ENCODE data around the gene ERVW-1. TPM values are rescaled to one million over a fixed set of nuclear protein-coding genes. Genes with fewer than 3 reads are reported as not detected.
"Not testable (repeated sequence)": the region's sequence is repeated elsewhere in the genome, so short reads cannot be mapped to it uniquely, and the experiment has no call there.

ERVW-1 gene
- total and polyA plus RNA-seq, 3 donors from 2014 or later = 7.5 to 17.5 (median 16.5) TPM

- intact Hi-C loops (cut with DNase I; ENCODE audit: low total_unique reads) = no loop called here
- TF ChIP-seq CTCF (IDR thresholded peaks at IDR 0.05) (no peak), POLR2A (IDR thresholded peaks at IDR 0.05) (no peak)
- no peak overlapping the region for H3K4me3 ChIP-seq
- no peaks in the 10 kb centered on the region for H3K9me3 ChIP-seq
- H3K36me3 ChIP-seq (ENCODE audit: low read depth, missing control alignments) = no peaks in the 10 kb centered on the region
- no peak overlapping the region for H3K27ac ChIP-seq
- 76 to 91% methylated on average over 2 of the region's 2 CpGs for WGBS, 2 donors
- no peaks in the 10 kb centered on the region for H3K4me1 ChIP-seq
- H3K27me3 ChIP-seq = no peaks in the 10 kb centered on the region
- no peak for DNase-seq
These were observed 7.6 kb upstream of the ERVW-1 start for GRCh38 chr7:92485267-92485892.

- H3K4me3 ChIP-seq; DNase-seq; H3K4me1 ChIP-seq; intact Hi-C loops (cut with DNase I; ENCODE audit: low total_unique reads); H3K27ac ChIP-seq; H3K27me3 ChIP-seq; H3K36me3 ChIP-seq (ENCODE audit: low read depth, missing control alignments); H3K9me3 ChIP-seq: not testable (repeated sequence)
- WGBS, 2 donors = 94 to 95% methylated on average over 6 of the region's 6 CpGs
These were observed 6.5 kb upstream of the ERVW-1 start for GRCh38 chr7:92484226-92484625.

GRCh38 chr7:92483624-92484023 lies 5.9 kb upstream of the ERVW-1 start:
- H3K27me3 ChIP-seq; intact Hi-C loops (cut with DNase I; ENCODE audit: low total_unique reads); H3K4me3 ChIP-seq; H3K27ac ChIP-seq; H3K4me1 ChIP-seq; DNase-seq; H3K36me3 ChIP-seq (ENCODE audit: low read depth, missing control alignments); H3K9me3 ChIP-seq: not testable (repeated sequence)
- 63 to 85% methylated on average over 6 of the region's 6 CpGs for WGBS, 2 donors

GRCh38 chr7:92479146-92479545 lies 1.4 kb upstream of the ERVW-1 start:
- 93 to 95% methylated on average over 4 of the region's 4 CpGs for WGBS, 2 donors
- H3K27me3 ChIP-seq; H3K36me3 ChIP-seq (ENCODE audit: low read depth, missing control alignments); H3K4me1 ChIP-seq; intact Hi-C loops (cut with DNase I; ENCODE audit: low total_unique reads); H3K27ac ChIP-seq; H3K4me3 ChIP-seq; DNase-seq; H3K9me3 ChIP-seq: not testable (repeated sequence)

- Histone ChIP-seq H3K4me3 (no peak overlapping the region), H3K36me3 (ENCODE audit: low read depth, missing control alignments) (no peaks in the 10 kb centered on the region), H3K4me1 (no peaks in the 10 kb centered on the region), H3K9me3 (no peaks in the 10 kb centered on the region), H3K27ac (no peak overlapping the region), H3K27me3 (no peaks in the 10 kb centered on the region)
- DNase-seq = no peak
- TF ChIP-seq POLR2A (IDR thresholded peaks at IDR 0.05) (no peak), CTCF (IDR thresholded peaks at IDR 0.05) (no peak)
- intact Hi-C loops (cut with DNase I; ENCODE audit: low total_unique reads) = no loop called here
- WGBS, 2 donors = 87 to 91% methylated on average over 4 of the region's 4 CpGs
These were observed 965 bp upstream of the ERVW-1 start for GRCh38 chr7:92478711-92479110.

- no peaks in the 10 kb centered on the region for H3K9me3 ChIP-seq
- intact Hi-C loops (cut with DNase I; ENCODE audit: low total_unique reads) = no loop called here
- H3K27ac ChIP-seq = no peak overlapping the region
- no peak for DNase-seq
- WGBS, 2 donors = 79 to 92% methylated on average over 9 of the region's 9 CpGs
- no peaks in the 10 kb centered on the region for H3K27me3 ChIP-seq
- no peak overlapping the region for H3K4me3 ChIP-seq
- H3K36me3 ChIP-seq (ENCODE audit: low read depth, missing control alignments) = no peaks in the 10 kb centered on the region
- TF ChIP-seq CTCF (IDR thresholded peaks at IDR 0.05) (no peak), POLR2A (IDR thresholded peaks at IDR 0.05) (no peak)
- H3K4me1 ChIP-seq = no peaks in the 10 kb centered on the region
These were observed 349 bp upstream of the ERVW-1 start for GRCh38 chr7:92478095-92478494.

- H3K9me3 ChIP-seq; H3K36me3 ChIP-seq (ENCODE audit: low read depth, missing control alignments); H3K4me1 ChIP-seq; H3K27ac ChIP-seq; DNase-seq; H3K4me3 ChIP-seq; intact Hi-C loops (cut with DNase I; ENCODE audit: low total_unique reads); H3K27me3 ChIP-seq: not testable (repeated sequence)
- 91 to 93% methylated on average over 11 of the region's 11 CpGs for WGBS, 2 donors
These were observed 1.7 kb downstream of the ERVW-1 start for GRCh38 chr7:92475851-92476590.

- intact Hi-C loops (cut with DNase I; ENCODE audit: low total_unique reads); H3K36me3 ChIP-seq (ENCODE audit: low read depth, missing control alignments); H3K4me3 ChIP-seq; H3K4me1 ChIP-seq; DNase-seq; H3K9me3 ChIP-seq; H3K27ac ChIP-seq; H3K27me3 ChIP-seq: not testable (repeated sequence)
- WGBS, 2 donors = 89 to 91% methylated on average over 12 of the region's 12 CpGs
These were observed 2.4 kb downstream of the ERVW-1 start for GRCh38 chr7:92475261-92475770.

GRCh38 chr7:92473989-92474388 lies 3.8 kb downstream of the ERVW-1 start:
- H3K27me3 ChIP-seq; H3K9me3 ChIP-seq; H3K36me3 ChIP-seq (ENCODE audit: low read depth, missing control alignments); H3K27ac ChIP-seq; H3K4me3 ChIP-seq; intact Hi-C loops (cut with DNase I; ENCODE audit: low total_unique reads); H3K4me1 ChIP-seq; DNase-seq: not testable (repeated sequence)
- 82 to 83% methylated on average over 10 of the region's 10 CpGs for WGBS, 2 donors

All from testis (tissue), 3 donors.